Islet of Langerhans (tissue), 1 donor: ENCODE data around the gene SLC5A4.
"Not testable (repeated sequence)": the region's sequence is repeated elsewhere in the genome, so short reads cannot be mapped to it uniquely, and the experiment has no call there.

Experiments
- FAIRE-seq: peaks from one replicate; lab custom pipeline; 2011; peaks lifted over from hg19 to GRCh38; lab: Jason Lieb, UNC

Gene SLC5A4

GRCh38 chr22:32199961-32200360, 55.2 kb downstream of the SLC5A4 start:
- no peak for FAIRE-seq

DNA sequence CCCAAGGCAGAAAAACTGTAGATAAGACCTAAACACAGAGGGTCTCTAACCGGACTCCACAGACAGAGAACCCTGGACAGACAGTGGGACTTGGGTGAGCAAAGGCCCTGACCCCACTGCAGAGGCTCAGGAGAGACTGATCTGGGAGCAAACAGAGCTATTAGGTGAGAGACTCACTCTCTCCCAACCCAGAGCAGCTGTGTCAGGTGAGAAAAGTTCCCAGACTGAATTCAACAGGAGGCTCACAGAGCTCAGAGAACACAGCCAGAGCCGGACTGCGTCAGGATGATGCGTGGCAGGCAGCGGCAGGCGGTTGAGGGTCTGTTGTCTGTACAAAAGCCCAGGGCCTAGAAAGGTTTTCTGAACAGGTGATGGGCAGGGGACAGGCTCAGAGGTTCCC, 55.8 kb downstream of the SLC5A4 start:
- no peak for FAIRE-seq

- FAIRE-seq, result not testable (repeated sequence)
Measured at GRCh38 chr22:32197553-32198226, 57.5 kb downstream of the SLC5A4 start.

DNA sequence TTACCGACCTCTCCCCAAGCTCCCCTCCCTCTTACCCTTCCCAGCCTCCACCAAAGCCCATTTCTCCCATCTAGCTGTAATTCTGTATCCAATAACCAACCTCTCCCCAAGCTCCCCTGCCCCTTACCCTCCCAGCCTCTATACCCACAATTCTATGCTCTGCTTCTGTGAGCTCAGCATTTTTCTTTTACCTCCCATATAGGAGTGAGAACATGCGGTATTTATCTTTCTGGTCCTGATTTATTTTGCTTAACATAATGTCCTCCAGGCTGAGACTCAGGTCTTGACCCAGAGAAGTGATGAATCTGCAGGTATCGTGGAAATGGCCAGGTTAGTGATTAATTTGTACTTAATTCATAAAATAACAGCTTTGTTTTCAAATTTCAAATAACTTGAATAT, 59.2 kb downstream of the SLC5A4 start:
- FAIRE-seq, result not testable (repeated sequence)

GRCh38 chr22:32193346-32193745, 61.8 kb downstream of the SLC5A4 start:
- FAIRE-seq, result not testable (repeated sequence)

DNA sequence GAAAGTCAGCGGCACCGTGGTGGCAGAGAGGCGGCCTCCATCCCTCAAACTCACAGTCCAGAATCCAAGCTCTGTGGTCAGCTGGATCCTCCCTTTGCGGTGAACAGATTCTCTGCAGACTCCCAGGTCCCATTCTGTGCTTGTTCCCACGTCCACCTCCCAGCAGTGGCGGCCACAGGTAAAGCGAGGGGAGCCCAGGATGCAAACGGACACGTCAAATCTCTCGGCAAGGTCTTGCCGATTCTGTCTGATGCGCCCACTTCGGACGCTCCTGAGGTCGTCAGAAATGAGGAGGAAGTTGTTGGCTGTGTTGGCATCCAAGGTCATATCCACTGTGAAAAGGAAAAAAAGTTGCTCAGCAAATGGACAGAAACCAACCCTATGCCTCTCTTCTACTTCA, 64.1 kb downstream of the SLC5A4 start:
- not testable (repeated sequence) for FAIRE-seq

- FAIRE-seq, result no peak
Measured at GRCh38 chr22:32185821-32186220, 69.3 kb downstream of the SLC5A4 start.

DNA sequence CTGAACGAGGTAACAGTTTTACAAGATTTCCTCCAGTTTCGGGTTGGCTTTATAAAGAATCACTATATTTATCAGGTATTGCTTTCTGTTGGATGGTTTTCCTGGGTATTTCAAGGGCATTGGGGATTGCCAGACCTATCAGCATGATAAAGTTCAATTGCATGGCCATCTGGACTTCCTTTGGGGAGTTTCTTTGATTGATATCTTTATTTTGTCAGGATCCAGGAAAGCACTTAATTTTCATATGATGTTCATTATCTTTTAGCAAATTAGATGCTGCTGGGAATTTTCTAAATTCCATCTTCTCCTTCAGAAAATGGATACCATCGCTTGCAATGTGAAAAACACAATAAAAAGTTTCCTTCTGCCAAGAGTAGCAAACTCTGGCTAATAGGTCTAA, 71.5 kb downstream of the SLC5A4 start:
- FAIRE-seq, result no peak

DNA sequence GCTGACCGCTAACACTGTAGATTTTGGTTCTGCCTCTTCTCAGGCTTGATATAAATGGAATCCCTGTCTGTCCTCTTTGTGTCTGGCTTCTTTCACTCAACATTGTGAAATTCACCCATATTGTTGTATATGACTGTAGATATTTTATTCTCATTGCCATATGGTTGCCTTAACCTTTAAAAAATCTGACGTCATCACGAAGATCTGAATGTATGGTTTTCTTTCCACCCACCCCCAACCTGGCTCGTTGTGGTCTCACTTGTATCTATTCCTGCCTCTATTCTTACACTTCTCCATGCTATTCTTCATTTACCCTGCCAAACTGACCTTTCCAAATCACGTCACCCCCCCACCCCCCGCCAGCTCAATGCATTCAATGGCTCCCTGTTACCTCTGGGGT, 74.1 kb downstream of the SLC5A4 start:
- FAIRE-seq, result no peak

DNA sequence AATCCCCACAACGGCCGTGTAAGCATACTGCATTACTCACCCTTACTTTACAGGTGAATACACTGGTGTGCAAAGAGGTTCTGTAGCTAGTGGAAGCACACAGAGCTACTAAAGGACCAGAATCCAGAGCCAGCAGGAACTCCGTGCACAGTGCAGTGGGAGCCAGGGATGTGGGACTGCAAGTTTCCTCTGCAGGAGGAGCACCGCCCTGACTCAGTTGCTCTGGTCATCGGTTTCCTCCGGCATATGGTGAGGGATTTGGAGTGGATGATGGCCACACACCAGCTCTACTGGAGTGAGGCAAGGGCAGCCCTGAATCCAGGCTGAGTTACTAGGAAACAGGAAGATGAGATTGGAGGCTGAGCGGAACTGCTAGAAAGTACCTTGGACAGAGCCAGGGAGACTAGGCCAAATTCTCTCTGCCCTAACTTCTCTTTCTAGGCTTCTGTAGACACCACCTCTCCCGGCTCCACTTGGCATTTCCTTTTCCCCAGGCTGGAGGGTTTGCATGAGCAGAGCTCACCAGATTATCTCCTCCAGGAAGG, 77.9 kb downstream of the SLC5A4 start:
- no peak for FAIRE-seq

DNA sequence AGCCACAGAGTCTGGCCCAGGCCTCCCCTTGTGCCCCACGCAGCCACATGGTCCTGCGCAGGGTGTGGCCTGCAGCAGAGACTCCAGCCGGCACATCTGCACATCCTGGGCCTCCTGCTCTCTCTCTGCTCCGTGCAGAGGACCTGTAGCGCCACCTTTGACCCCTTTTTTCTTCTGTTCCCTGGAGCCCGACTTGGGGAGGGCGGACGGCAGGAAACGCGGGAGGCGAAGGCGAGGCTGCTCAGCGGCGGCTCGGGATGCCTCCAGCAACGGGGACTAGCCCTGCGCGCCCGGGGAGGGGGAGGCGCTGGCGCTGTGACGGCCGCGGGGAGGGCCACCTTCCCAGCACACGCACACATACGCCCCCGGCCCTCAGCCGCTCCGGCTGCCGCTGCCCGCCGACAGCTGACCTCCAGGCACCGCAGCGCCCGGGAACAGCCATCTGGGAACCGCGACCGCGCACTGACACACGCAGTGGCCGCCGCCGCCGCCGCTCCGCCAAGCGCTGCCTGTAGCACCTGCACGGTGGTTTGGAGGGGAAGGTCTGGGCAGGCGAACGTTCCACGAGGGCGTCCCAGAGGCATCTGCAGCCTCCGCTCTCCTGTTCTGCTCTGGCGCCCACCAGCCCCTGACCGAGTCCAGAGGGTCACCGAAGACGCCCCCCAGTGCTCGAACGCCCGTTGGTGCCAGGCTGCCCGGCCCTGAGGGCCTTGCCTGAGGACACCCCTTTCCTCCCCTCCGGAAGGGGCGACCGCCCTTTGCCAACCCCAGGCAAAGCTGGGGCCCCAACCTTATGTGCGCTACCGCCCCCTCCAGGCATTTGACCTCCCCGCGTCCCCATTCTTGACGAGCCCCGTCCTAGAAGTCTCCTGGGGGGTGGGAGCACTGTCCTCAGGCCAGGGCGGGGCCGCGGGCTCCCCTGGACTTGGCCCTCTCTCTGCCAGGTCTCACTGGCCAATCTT, 79.2 kb downstream of the SLC5A4 start:
- no peak for FAIRE-seq

DNA sequence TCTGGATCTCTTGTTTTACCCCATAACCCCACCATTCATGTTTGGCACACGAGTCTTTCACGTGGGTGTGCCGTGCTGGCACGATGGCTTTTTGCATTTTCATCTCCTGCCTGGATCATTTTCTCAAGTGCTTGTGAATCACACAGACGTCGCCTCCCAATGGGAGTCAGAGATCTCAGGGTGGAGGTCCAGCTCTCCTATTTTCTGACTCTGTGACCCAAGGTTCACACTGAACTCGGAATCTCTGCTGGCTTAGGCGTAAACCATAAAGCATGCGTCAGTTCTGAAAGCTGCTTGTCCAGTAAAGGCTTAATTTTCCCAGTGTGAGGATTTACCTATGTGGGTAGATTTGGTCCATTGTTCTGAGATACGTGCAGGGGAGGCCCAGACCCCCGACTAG, 80.0 kb downstream of the SLC5A4 start:
- FAIRE-seq, result no peak
